Type B pancreatic cell (in vitro differentiated cells): ENCODE measurements around the gene DNER. TPM values are rescaled to one million over a fixed set of nuclear protein-coding genes. Genes with fewer than 3 reads are reported as not detected.

ENCODE experiments used
- DNase-seq: peaks from one replicate; pipeline ENCODE4 v3.0.0; 2021; ENCODE audit warnings: mixed read lengths; ENCODE audit not compliant: unreplicated experiment; ENCODE audit errors: extremely low spot score
- H3K27ac Mint-ChIP-seq: 2 replicates; pipeline ENCODE4 v1.8.0; 2021; ENCODE audit warnings: mild to moderate bottlenecking, mixed read lengths
- H3K27me3 Mint-ChIP-seq: 2 replicates; pipeline ENCODE4 v1.8.0; 2021; ENCODE audit warnings: mixed read lengths
- H3K36me3 Mint-ChIP-seq: 2 replicates; pipeline ENCODE4 v1.8.0; 2021; ENCODE audit warnings: mixed read lengths
- H3K4me1 Mint-ChIP-seq: one replicate; pipeline ENCODE4 v1.8.0; 2021; ENCODE audit warnings: mixed read lengths; ENCODE audit not compliant: unreplicated experiment
- H3K4me3 Mint-ChIP-seq: 2 replicates; pipeline ENCODE4 v1.8.0; 2021; ENCODE audit warnings: mild to moderate bottlenecking, mixed read lengths
- H3K9me3 Mint-ChIP-seq: 2 replicates; pipeline ENCODE4 v1.8.0; 2021; ENCODE audit warnings: mixed read lengths
- total RNA-seq: library from RNA; stranded (reverse); gene quantifications from 2 replicates; pipeline ENCODE4 v1.2.1, GENCODE V29; 2021; ENCODE audit warnings: low replicate concordance
- TF ChIP-seq, protein P1 (sequence below): fragments of 200-600 bp; sonication (generic); conservative IDR thresholded peaks from 2 replicates; pipeline ENCODE4 v1.5.0; 2021; ENCODE audit warnings: antibody characterized with exemption, mild to moderate bottlenecking

DNER gene
- total RNA-seq, 1 donor from 2014 or later, result 15.9 TPM

DNA sequence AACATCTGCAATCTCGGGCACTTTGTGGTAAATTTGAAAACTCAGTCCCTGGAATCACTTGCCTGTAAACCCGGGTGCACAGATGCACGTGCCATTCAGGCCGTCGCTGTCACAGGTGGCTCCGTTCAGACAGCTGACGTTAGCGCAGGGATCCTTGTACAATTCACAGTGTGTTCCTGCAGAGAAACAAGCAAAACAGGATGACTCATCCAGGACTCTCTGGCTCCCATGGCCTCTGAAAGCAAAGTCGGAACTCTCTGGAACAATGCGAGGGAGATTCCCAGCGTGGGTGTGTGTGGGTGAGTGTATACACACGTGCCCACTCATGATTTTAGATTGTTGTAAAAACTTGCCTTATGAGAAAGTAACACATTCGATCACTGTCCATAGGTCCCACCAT lies 307.2 kb downstream of the DNER start:
- DNase-seq, result no peak
- Mint-ChIP-seq H3K36me3 (peaks cover 4% of the 10 kb centered on the region), H3K9me3 (no peaks in the 10 kb centered on the region), H3K4me3 (peak overlapping the region; percentile 15), H3K4me1 (peaks cover 8% of the 10 kb centered on the region), H3K27ac (peak overlapping the region; percentile 86), H3K27me3 (no peaks in the 10 kb centered on the region)
- TF ChIP-seq, protein P1, sequence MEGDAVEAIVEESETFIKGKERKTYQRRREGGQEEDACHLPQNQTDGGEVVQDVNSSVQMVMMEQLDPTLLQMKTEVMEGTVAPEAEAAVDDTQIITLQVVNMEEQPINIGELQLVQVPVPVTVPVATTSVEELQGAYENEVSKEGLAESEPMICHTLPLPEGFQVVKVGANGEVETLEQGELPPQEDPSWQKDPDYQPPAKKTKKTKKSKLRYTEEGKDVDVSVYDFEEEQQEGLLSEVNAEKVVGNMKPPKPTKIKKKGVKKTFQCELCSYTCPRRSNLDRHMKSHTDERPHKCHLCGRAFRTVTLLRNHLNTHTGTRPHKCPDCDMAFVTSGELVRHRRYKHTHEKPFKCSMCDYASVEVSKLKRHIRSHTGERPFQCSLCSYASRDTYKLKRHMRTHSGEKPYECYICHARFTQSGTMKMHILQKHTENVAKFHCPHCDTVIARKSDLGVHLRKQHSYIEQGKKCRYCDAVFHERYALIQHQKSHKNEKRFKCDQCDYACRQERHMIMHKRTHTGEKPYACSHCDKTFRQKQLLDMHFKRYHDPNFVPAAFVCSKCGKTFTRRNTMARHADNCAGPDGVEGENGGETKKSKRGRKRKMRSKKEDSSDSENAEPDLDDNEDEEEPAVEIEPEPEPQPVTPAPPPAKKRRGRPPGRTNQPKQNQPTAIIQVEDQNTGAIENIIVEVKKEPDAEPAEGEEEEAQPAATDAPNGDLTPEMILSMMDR, result no peak

DNA sequence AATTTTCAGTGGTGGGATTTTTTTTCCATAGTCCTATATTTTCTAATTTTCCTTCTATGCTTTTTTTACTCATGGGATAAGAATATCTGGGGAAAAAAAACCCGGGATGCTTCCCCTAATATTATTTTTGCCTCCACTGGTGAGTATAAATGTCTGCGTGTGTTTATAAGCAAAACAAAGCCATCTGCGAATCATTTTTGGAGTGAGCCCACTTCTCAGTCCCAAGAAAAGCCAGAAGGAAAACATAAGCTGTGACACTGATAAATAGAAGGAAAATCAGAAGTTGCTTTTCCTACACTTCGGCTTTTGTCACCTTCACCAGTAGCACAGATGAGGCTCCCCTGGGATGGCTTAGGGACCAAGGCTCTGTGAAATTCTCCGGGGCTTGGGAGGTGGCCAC lies 308.6 kb downstream of the DNER start:
- no peaks in the 10 kb centered on the region for H3K9me3 Mint-ChIP-seq
- no peak overlapping the region for H3K4me3 Mint-ChIP-seq
- H3K4me1 Mint-ChIP-seq, result peaks cover 8% of the 10 kb centered on the region
- no peak for DNase-seq
- TF ChIP-seq, protein P1, result no peak
- peaks cover 4% of the 10 kb centered on the region for H3K36me3 Mint-ChIP-seq
- H3K27ac Mint-ChIP-seq, result no peak overlapping the region
- no peaks in the 10 kb centered on the region for H3K27me3 Mint-ChIP-seq

DNA sequence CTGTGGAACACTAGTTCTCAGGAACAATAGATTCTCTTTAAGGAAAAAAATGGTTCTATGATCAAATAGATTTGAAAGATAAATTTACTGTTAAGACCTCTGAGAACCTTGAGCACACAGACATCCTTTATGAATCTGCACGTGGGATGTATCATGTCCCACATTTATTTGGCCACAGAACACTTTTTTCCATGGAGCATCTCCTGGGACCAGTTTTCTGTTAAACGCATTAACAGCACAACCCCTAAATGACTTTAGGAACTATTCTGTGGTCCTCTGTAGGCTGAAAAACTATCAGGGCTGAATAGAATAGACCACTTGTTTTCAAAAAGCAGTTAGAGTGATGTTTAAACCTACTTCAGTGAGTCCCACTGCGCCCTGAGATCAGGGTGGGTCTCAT lies 311.1 kb downstream of the DNER start:
- H3K27me3 Mint-ChIP-seq, result no peaks in the 10 kb centered on the region
- TF ChIP-seq, protein P1, result no peak
- H3K9me3 Mint-ChIP-seq, result no peaks in the 10 kb centered on the region
- H3K4me1 Mint-ChIP-seq, result peaks cover 1% of the 10 kb centered on the region
- no peaks in the 10 kb centered on the region for H3K36me3 Mint-ChIP-seq
- no peak for DNase-seq
- H3K4me3 Mint-ChIP-seq, result no peak overlapping the region
- no peak overlapping the region for H3K27ac Mint-ChIP-seq

DNA sequence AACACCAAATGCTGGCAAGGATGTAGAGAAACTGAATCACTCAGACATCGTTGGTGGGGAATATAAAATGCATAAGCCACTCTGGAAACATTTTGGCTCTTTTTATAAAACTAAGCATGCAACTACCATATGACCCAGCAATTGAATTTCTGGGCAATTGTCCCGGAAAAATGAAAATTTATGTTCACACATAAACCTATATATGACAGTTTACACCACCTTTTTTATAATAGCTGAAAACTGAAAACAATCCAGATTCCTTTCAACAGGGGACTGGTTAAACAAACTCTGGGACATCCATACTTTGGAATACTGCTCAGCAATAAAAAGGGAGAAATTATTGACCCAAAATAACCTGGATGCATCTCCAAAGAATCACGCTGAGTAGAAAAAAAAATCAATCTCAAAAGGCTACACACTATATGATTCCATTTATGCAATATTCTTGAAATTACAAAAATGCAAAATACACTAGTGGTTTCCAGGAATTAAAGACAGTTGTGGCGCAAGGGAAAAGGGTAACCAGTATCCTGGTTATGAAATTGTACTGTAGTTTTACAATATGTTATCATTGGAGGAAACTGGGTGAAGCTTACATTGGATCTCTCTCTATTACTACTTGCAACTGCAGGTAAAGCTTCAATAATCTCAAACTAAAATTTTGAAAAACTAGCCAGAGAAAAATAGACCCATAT lies 313.0 kb downstream of the DNER start:
- Mint-ChIP-seq H3K4me3 (no peak overlapping the region), H3K27me3 (no peaks in the 10 kb centered on the region), H3K27ac (no peak overlapping the region), H3K9me3 (no peaks in the 10 kb centered on the region), H3K4me1 (no peaks in the 10 kb centered on the region), H3K36me3 (no peaks in the 10 kb centered on the region)
- DNase-seq, result no peak
- TF ChIP-seq, protein P1, result no peak

DNA sequence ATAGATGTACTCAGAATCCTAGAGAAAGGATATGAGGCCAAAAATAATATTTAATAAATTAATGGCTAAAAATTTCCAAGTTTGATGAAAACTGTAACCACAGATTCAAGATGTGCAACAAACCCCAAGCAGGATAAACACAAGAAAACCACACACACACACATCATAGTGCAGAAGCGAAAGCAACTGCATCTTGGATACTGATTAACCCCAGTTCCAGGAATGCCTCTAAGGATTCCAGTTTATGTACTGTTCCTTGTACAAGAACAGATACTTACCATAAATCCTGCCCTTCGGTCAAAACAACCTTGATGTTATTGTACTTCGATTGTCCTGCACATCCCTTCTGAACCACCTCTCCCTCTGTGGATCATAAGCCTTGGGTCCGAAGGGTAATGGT lies 320.4 kb downstream of the DNER start:
- Mint-ChIP-seq H3K9me3 (no peaks in the 10 kb centered on the region), H3K4me1 (no peaks in the 10 kb centered on the region), H3K36me3 (peaks cover 4% of the 10 kb centered on the region), H3K4me3 (no peak overlapping the region), H3K27me3 (no peaks in the 10 kb centered on the region), H3K27ac (no peak overlapping the region)
- TF ChIP-seq, protein P1, result no peak
- no peak for DNase-seq

DNA sequence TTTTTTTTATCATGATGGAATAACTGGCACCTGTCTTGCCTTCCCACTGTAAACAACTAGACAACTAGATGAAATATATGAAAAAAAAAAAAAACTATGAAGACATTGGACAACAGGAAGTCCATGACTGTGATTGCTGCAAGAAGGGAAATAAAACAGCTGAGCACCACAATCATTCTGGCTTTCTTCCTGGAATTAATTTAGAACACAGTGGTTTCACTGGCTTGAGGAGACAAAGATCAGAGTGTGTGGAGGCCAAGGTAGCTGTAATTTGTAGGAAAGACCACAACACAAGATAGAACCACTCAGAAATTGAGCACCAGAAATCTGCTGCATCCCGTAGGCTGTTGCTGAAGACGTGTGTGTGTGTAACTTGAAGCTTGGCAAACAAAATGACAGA lies 322.2 kb downstream of the DNER start:
- Mint-ChIP-seq H3K9me3 (no peaks in the 10 kb centered on the region), H3K4me1 (no peaks in the 10 kb centered on the region), H3K4me3 (no peak overlapping the region), H3K27me3 (no peaks in the 10 kb centered on the region), H3K36me3 (peaks cover 4% of the 10 kb centered on the region), H3K27ac (no peak overlapping the region)
- TF ChIP-seq, protein P1, result no peak
- no peak for DNase-seq
